ENCODE measurements around the gene ST6GALNAC1. TPM values are rescaled to one million over a fixed set of nuclear protein-coding genes. Genes with fewer than 3 reads are reported as not detected.

ST6GALNAC1 gene
- total and polyA plus RNA-seq, 2 of the 13 experiments (the other 11 are each of a cell fraction or from before 2014, with no cell fraction given): not detected

DNA sequence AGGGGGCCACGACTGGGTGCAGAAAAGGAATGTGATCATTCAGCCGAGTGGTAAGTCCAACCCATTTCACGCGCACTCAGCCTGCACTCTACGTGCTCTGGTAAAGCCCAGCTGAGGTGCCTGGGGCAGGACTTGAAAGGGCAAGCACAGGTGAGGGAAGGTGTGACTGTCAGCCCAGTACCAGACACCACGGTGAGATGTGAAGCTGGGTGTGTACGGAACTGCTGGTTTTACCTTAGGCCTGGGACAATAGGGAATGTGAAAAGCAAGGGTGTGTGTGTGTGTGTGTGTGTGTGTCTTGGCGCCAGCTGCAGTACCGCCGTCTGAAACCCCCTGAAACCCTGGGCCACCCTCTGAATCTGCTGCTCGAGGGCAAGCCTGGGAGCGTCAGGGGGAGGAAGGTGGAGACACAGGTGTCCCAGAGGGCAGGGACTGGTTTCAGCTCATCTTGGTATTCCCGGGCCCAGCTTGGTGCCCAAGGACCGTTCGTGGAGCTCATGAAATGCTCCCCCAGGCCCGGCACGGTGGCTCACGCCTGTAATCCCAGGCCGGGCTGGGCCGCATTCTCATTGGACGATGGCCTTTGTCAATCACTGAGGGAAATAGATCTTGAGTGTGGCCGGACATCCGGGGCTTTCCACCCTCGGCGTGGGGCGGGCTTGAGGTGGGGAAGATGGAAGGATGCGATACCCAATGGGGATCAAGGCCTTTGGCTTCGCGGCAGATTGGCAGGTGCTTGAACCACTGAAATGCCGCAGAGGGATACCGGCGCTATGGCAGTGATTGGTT lies 27.8 kb upstream of the ST6GALNAC1 start (continued):
- TF ChIP-seq, protein P1, sequence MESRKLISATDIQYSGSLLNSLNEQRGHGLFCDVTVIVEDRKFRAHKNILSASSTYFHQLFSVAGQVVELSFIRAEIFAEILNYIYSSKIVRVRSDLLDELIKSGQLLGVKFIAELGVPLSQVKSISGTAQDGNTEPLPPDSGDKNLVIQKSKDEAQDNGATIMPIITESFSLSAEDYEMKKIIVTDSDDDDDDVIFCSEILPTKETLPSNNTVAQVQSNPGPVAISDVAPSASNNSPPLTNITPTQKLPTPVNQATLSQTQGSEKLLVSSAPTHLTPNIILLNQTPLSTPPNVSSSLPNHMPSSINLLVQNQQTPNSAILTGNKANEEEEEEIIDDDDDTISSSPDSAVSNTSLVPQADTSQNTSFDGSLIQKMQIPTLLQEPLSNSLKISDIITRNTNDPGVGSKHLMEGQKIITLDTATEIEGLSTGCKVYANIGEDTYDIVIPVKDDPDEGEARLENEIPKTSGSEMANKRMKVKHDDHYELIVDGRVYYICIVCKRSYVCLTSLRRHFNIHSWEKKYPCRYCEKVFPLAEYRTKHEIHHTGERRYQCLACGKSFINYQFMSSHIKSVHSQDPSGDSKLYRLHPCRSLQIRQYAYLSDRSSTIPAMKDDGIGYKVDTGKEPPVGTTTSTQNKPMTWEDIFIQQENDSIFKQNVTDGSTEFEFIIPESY (CRISPR knock-in tag; IDR thresholded peaks at IDR 0.05): peak; percentile 25; the same call in 1 of the 2 replicates
- peak; percentile 89; the same call in 1 of the 2 replicates for TF ChIP-seq ZBTB7A (CRISPR knock-in tag; IDR thresholded peaks at IDR 0.05)
- TF ChIP-seq KLF13 (CRISPR knock-in tag; IDR thresholded peaks at IDR 0.05): no peak
- TF ChIP-seq KDM2A (CRISPR knock-in tag; IDR thresholded peaks at IDR 0.05; ENCODE audit: borderline replicate concordance, low read depth): peak; percentile 87
- TF ChIP-seq, protein P2, sequence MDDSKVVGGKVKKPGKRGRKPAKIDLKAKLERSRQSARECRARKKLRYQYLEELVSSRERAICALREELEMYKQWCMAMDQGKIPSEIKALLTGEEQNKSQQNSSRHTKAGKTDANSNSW (CRISPR knock-in tag; IDR thresholded peaks at IDR 0.05; ENCODE audit: borderline replicate concordance): peak; percentile 55; the same call in 1 of the 2 replicates
- peak; percentile 77 for TF ChIP-seq SAFB2 (CRISPR knock-in tag; IDR thresholded peaks at IDR 0.05; ENCODE audit: borderline replicate concordance, low read depth)
- TF ChIP-seq ZFP36 (IDR thresholded peaks at IDR 0.05; ENCODE audit: borderline replicate concordance, low read depth, low read length, partially characterized antibody): peak; percentile 5
- peak in 1 of 2 experiments; percentile 26; a peak in 1 of 4 replicates for TF ChIP-seq MAFK (conservative IDR thresholded peaks at IDR 0.05 in 1 of 2, IDR thresholded peaks at IDR 0.05 in 1 of 2; ENCODE audit: low read length in 2 of 2)
- TF ChIP-seq GATAD1 (CRISPR knock-in tag; IDR thresholded peaks at IDR 0.05): no peak; the same call in none of the 2 replicates
- peak; percentile 92 for TF ChIP-seq DMAP1 (CRISPR knock-in tag; IDR thresholded peaks at IDR 0.05)
- peak; percentile 92; the same call in 1 of the 2 replicates for TF ChIP-seq NFKB2 (CRISPR knock-in tag; IDR thresholded peaks at IDR 0.05; ENCODE audit: borderline replicate concordance)
- TF ChIP-seq ZNF644 (CRISPR knock-in tag; IDR thresholded peaks at IDR 0.05; ENCODE audit: low read depth): no peak; the same call in 1 of the 2 replicates
- TF ChIP-seq RBAK (CRISPR knock-in tag; IDR thresholded peaks at IDR 0.05): no peak
- TF ChIP-seq CCDC6 (CRISPR knock-in tag; IDR thresholded peaks at IDR 0.05): peak; percentile 86
- no peak for TF ChIP-seq ATF7 (IDR thresholded peaks at IDR 0.05)
- TF ChIP-seq ATF7 (CRISPR knock-in tag; IDR thresholded peaks at IDR 0.05): no peak; the same call in 1 of the 2 replicates
- TF ChIP-seq HMG20B (CRISPR knock-in tag; conservative IDR thresholded peaks at IDR 0.05): no peak; the same call in 1 of the 2 replicates
- peak; percentile 81; the same call in 1 of the 2 replicates for TF ChIP-seq ELF4 (CRISPR knock-in tag; IDR thresholded peaks at IDR 0.05; ENCODE audit: borderline replicate concordance)
- TF ChIP-seq ELF3 (CRISPR knock-in tag; IDR thresholded peaks at IDR 0.05): peak; percentile 19; the same call in 1 of the 2 replicates
- no peak for TF ChIP-seq THYN1 (CRISPR knock-in tag; IDR thresholded peaks at IDR 0.05; ENCODE audit: borderline replicate concordance, low read depth)
- TF ChIP-seq SRSF9 (IDR thresholded peaks at IDR 0.05; ENCODE audit: borderline replicate concordance, insufficient read depth, low read depth, low read length, poor library complexity, severe bottlenecking): no peak
- no peak for TF ChIP-seq HOXA7 (CRISPR knock-in tag; IDR thresholded peaks at IDR 0.05)
- peak; percentile 24; the same call in 1 of the 2 replicates for TF ChIP-seq IRF2 (CRISPR knock-in tag; IDR thresholded peaks at IDR 0.05)
- TF ChIP-seq ZNF710 (CRISPR knock-in tag; IDR thresholded peaks at IDR 0.05; ENCODE audit: borderline replicate concordance): no peak
- 0 out of 2 replicates have a peak, but pooled peaks have one; percentile 23 for TF ChIP-seq ZSCAN29 (CRISPR knock-in tag; conservative IDR thresholded peaks at IDR 0.05)

Data from HepG2 (cell line).